HepG2 (cell line): ENCODE measurements around the gene ZNF148. TPM values are rescaled to one million over a fixed set of nuclear protein-coding genes. Genes with fewer than 3 reads are reported as not detected.
A peak's percentile ranks its signal among the peaks of the same experiment; 100 is the strongest.

ENCODE experiments used
- ARID2 ChIP-seq: sonication (generic); formaldehyde crosslinking; IDR thresholded peaks from 2 replicates; pipeline ENCODE4 v1.8.1; 2022; ENCODE audit warnings: mild to moderate bottlenecking, missing genetic modification reagents, borderline replicate concordance
- ARID4A ChIP-seq: sonication (generic); formaldehyde crosslinking; IDR thresholded peaks from 2 replicates; pipeline ENCODE4 v1.5.0; 2020; ENCODE audit warnings: mild to moderate bottlenecking, missing genetic modification reagents, borderline replicate concordance
- BRD4 ChIP-seq: sonication (generic); formaldehyde crosslinking; IDR thresholded peaks from 2 replicates; pipeline ENCODE4 v1.4.0; 2020; ENCODE audit warnings: missing genetic modification reagents
- ELF3 ChIP-seq: IDR thresholded peaks from 2 replicates; pipeline ENCODE4 v1.6.1; 2016; ENCODE audit warnings: missing genetic modification reagents, missing compliant biosample characterization
- ELK4 ChIP-seq: sonication (generic); formaldehyde crosslinking; IDR thresholded peaks from 2 replicates; pipeline ENCODE4 v1.9.0; 2021; ENCODE audit warnings: missing genetic modification reagents, borderline replicate concordance
- ESRRA ChIP-seq: sonication (generic); formaldehyde crosslinking; IDR thresholded peaks from 2 replicates; pipeline ENCODE4 v1.5.1; 2020; ENCODE audit warnings: mild to moderate bottlenecking, low read depth, missing genetic modification reagents
- GABPB1 ChIP-seq: IDR thresholded peaks from 2 replicates; pipeline ENCODE4 v1.6.1; 2016; ENCODE audit warnings: mild to moderate bottlenecking, missing genetic modification reagents, moderate library complexity, missing compliant biosample characterization
- GATAD1 ChIP-seq: IDR thresholded peaks from 2 replicates; pipeline ENCODE4 v1.6.1; 2016; ENCODE audit warnings: missing genetic modification reagents, missing compliant biosample characterization
- HMGA1 ChIP-seq: sonication (generic); formaldehyde crosslinking; conservative IDR thresholded peaks from 2 replicates; pipeline ENCODE4 v1.4.0; 2020; ENCODE audit warnings: missing genetic modification reagents
- HNF1B ChIP-seq: sonication (generic); formaldehyde crosslinking; IDR thresholded peaks from 2 replicates; pipeline ENCODE4 v1.5.1; 2020; ENCODE audit warnings: mild to moderate bottlenecking, moderate library complexity, missing genetic modification reagents
- KLF6 ChIP-seq: IDR thresholded peaks from 2 replicates; pipeline ENCODE4 v1.8.0; 2016; ENCODE audit warnings: missing biosample characterization, missing genetic modification reagents
- SIN3B ChIP-seq: fragments of 150-350 bp; IDR thresholded peaks from 2 replicates; pipeline ENCODE4 v1.6.1; 2014; ENCODE audit warnings: low read length
- TCF12 ChIP-seq, 2 experiments: fragments of 450-650 bp in 1 of 2; sonication (generic) in 1 of 2; formaldehyde crosslinking in 1 of 2; IDR thresholded peaks; 2 replicates each; pipeline versions ENCODE4 v1.6.1 to v1.8.0; 2017 to 2022; ENCODE audit warnings: antibody characterized with exemption in 1 of 2, mild to moderate bottlenecking in 1 of 2, missing genetic modification reagents in 1 of 2, moderate library complexity in 1 of 2
- TERF1 ChIP-seq: sonication (generic); formaldehyde crosslinking; IDR thresholded peaks from 2 replicates; pipeline ENCODE4 v1.8.0; 2022; ENCODE audit warnings: mild to moderate bottlenecking, missing genetic modification reagents, moderate library complexity
- ZEB1 ChIP-seq: IDR thresholded peaks from 2 replicates; pipeline ENCODE4 v1.6.1; 2012; ENCODE audit warnings: mild to moderate bottlenecking, low read depth, inconsistent platforms; ENCODE audit not compliant: insufficient replicate concordance
- ZNF33A ChIP-seq: sonication (generic); formaldehyde crosslinking; IDR thresholded peaks from 2 replicates; pipeline ENCODE4 v1.5.1; 2020; ENCODE audit warnings: missing genetic modification reagents, mild to moderate bottlenecking, moderate library complexity, borderline replicate concordance
- ZNF558 ChIP-seq: sonication (generic); formaldehyde crosslinking; IDR thresholded peaks from 2 replicates; pipeline ENCODE4 v1.9.0; 2022; ENCODE audit warnings: mild to moderate bottlenecking, missing genetic modification reagents, borderline replicate concordance
- ZNF580 ChIP-seq: IDR thresholded peaks from 2 replicates; pipeline ENCODE4 v1.6.1; 2016; ENCODE audit warnings: low read depth, borderline replicate concordance
- ZNF780A ChIP-seq: sonication (generic); formaldehyde crosslinking; IDR thresholded peaks from 2 replicates; pipeline ENCODE4 v1.8.0; 2022; ENCODE audit warnings: mild to moderate bottlenecking, missing genetic modification reagents, moderate library complexity
- polyA plus RNA-seq, 8 experiments: library from polyadenylated mRNA; depleted of rRNA in 3 of 8; stranded (reverse) in 7 of 8; unstranded in 1 of 8; fragments of >200 nt; fragmentation: Illumina TruSeq in 4 of 8; extraction: Trizol in 4 of 8; gene quantifications; 2 replicates each; pipeline versions ENCODE4 v1.2.1 to v1.2.3, GENCODE V29; 2011 to 2016; ENCODE audit warnings: low read depth in 4 of 8, missing spikeins in 1 of 8, mixed read lengths in 1 of 8; ENCODE audit not compliant: insufficient read depth in 1 of 8
- total RNA-seq, 5 experiments: library from RNA; depleted of rRNA; stranded (reverse); fragments of >200 nt; fragmentation: Illumina TruSeq; extraction: Trizol; gene quantifications; 2 replicates each; pipeline ENCODE4 v1.2.3, GENCODE V29; 2016; ENCODE audit warnings: low read depth in 1 of 5

ZNF148 gene
- total and polyA plus RNA-seq, 2 of the 13 experiments (the other 11 are each of a cell fraction or from before 2014, with no cell fraction given), result 10.6 to 36.1 TPM

GRCh38 chr3:125374996-125375941, at the start of gene ZNF148 (continued):
- TF ChIP-seq ARID4A (CRISPR knock-in tag) (peak; percentile 81; the same call in 1 of the 2 replicates), SIN3B (no peak), ELF3 (peak; percentile 91), HNF1B (peak; percentile 68), KLF6 (CRISPR knock-in tag) (peak; percentile 88), TCF12 (IDR thresholded peaks at IDR 0.05) (no peak), TCF12 (CRISPR knock-in tag; IDR thresholded peaks at IDR 0.05) (0 out of 2 replicates have a peak, but pooled peaks have one; percentile 13), GATAD1 (CRISPR knock-in tag) (peak; percentile 92), BRD4 (CRISPR knock-in tag) (peak; percentile 83; the same call in 1 of the 2 replicates), ZNF780A (CRISPR knock-in tag) (no peak), ZNF580 (CRISPR knock-in tag) (peak; percentile 48; the same call in 1 of the 2 replicates), TERF1 (no peak), ARID2 (no peak), GABPB1 (CRISPR knock-in tag) (peak; percentile 95), ZEB1 (no peak), HMGA1 (no peak), ZNF558 (CRISPR knock-in tag) (no peak), ZNF33A (CRISPR knock-in tag) (no peak), ESRRA (CRISPR knock-in tag) (peak; percentile 55; the same call in 1 of the 2 replicates), ELK4 (CRISPR knock-in tag) (0 out of 2 replicates have a peak, but pooled peaks have one; percentile 40)
